Right forelimb (tissue), 1 donor: ENCODE data around the gene KIF17.

ENCODE experiments used
- DNase-seq: peaks from one replicate; pipeline ENCODE4 v3.0.0-alpha.2; 2018

Gene KIF17

GRCh38 chr1:20726932-20727745 is 9.3 kb upstream of the KIF17 start:
- peak; percentile 37 for DNase-seq

- peak; percentile 31 for DNase-seq
Observed at GRCh38 chr1:20726118-20726911, 8.5 kb upstream of the KIF17 start.

GRCh38 chr1:20725189-20726117 is 7.6 kb upstream of the KIF17 start:
- peak; percentile 39 for DNase-seq

GRCh38 chr1:20724364-20725188 is 6.8 kb upstream of the KIF17 start:
- DNase-seq, result peak; percentile 38

- peak; percentile 43 for DNase-seq
Observed at GRCh38 chr1:20723537-20724363, 5.9 kb upstream of the KIF17 start.

GRCh38 chr1:20723159-20723536 is 5.3 kb upstream of the KIF17 start:
- DNase-seq, result no peak

GRCh38 chr1:20721117-20722061 is 3.6 kb upstream of the KIF17 start:
- no peak for DNase-seq

GRCh38 chr1:20720631-20721091 is 2.9 kb upstream of the KIF17 start:
- peak; percentile 38 for DNase-seq

GRCh38 chr1:20719871-20720620 is 2.2 kb upstream of the KIF17 start:
- peak; percentile 27 for DNase-seq

- peak; percentile 19 for DNase-seq
Observed at GRCh38 chr1:20719261-20719660, 1.5 kb upstream of the KIF17 start.

GRCh38 chr1:20718343-20718882 is 606 bp upstream of the KIF17 start:
- DNase-seq, result peak; percentile 38

- no peak for DNase-seq
Observed at GRCh38 chr1:20716232-20716631, 1.6 kb downstream of the KIF17 start.

GRCh38 chr1:20715406-20715805 is 2.4 kb downstream of the KIF17 start:
- DNase-seq, result no peak

- no peak for DNase-seq
Observed at GRCh38 chr1:20713440-20713839, 4.4 kb downstream of the KIF17 start.

GRCh38 chr1:20712215-20712577 is 5.6 kb downstream of the KIF17 start:
- DNase-seq, result no peak

GRCh38 chr1:20711285-20712214 is 6.3 kb downstream of the KIF17 start:
- no peak for DNase-seq

- no peak for DNase-seq
Observed at GRCh38 chr1:20710469-20711284, 7.1 kb downstream of the KIF17 start.
